MM.1S (cell line): ENCODE data around the gene EIF2D.

Source experiments
- DNase-seq: peaks from one replicate; pipeline ENCODE4 v3.0.0-alpha.2; 2015
- H2AFZ ChIP-seq: fragments of 300-600 bp; sonication (generic); 2 replicates; pipeline ENCODE4 v1.6.0; 2016; ENCODE audit warnings: antibody characterized with exemption, low read length
- H3F3A ChIP-seq: fragments of 300-600 bp; sonication (generic); 2 replicates; pipeline ENCODE4 v1.6.1; 2016; ENCODE audit warnings: mild to moderate bottlenecking, antibody characterized with exemption, low read length, moderate library complexity, mixed read lengths; ENCODE audit not compliant: insufficient read depth
- H3K27ac ChIP-seq: fragments of 300-600 bp; sonication (generic); 2 replicates; pipeline ENCODE4 v1.5.1; 2016; ENCODE audit warnings: mild to moderate bottlenecking, low read length
- H3K27me3 ChIP-seq: fragments of 300-600 bp; sonication (generic); replicated peaks from 2 replicates; pipeline ENCODE4 v1.6.0; 2016; ENCODE audit warnings: low read length; ENCODE audit not compliant: insufficient read depth
- H3K36me3 ChIP-seq: fragments of 300-600 bp; sonication (generic); replicated peaks from 2 replicates; pipeline ENCODE4 v1.6.1; 2016; ENCODE audit warnings: mild to moderate bottlenecking, low read length, mixed read lengths; ENCODE audit not compliant: insufficient read depth
- H3K4me1 ChIP-seq: fragments of 300-600 bp; sonication (generic); 2 replicates; pipeline ENCODE4 v1.6.1; 2016; ENCODE audit warnings: low read length, mixed read lengths
- H3K4me2 ChIP-seq: fragments of 300-600 bp; sonication (generic); 2 replicates; pipeline ENCODE4 v1.6.0; 2016; ENCODE audit warnings: low read depth, low read length
- H3K4me3 ChIP-seq: fragments of 300-600 bp; sonication (generic); 2 replicates; pipeline ENCODE4 v1.5.1; 2016; ENCODE audit warnings: low read length, mixed read lengths
- H3K79me2 ChIP-seq: fragments of 300-600 bp; sonication (generic); 2 replicates; pipeline ENCODE4 v1.6.1; 2016; ENCODE audit warnings: mixed run types, low read length, mixed read lengths
- H3K9ac ChIP-seq: fragments of 300-600 bp; sonication (generic); 2 replicates; pipeline ENCODE4 v1.6.1; 2016; ENCODE audit warnings: low read length, mixed read lengths
- H3K9me2 ChIP-seq: fragments of 300-600 bp; sonication (generic); replicated peaks from 2 replicates; pipeline ENCODE4 v1.6.1; 2016; ENCODE audit warnings: mild to moderate bottlenecking, low read length, mixed read lengths; ENCODE audit not compliant: insufficient read depth
- H3K9me3 ChIP-seq: fragments of 300-600 bp; sonication (generic); replicated peaks from 2 replicates; pipeline ENCODE4 v1.6.1; 2016; ENCODE audit warnings: mild to moderate bottlenecking, low read length, mixed read lengths; ENCODE audit not compliant: insufficient read depth
- H4K20me1 ChIP-seq: fragments of 300-600 bp; sonication (generic); 2 replicates; pipeline ENCODE4 v1.6.1; 2016; ENCODE audit warnings: mild to moderate bottlenecking, low read length, moderate library complexity, mixed read lengths; ENCODE audit not compliant: insufficient read depth
- CTCF ChIP-seq: fragments of 300-600 bp; sonication (generic); IDR thresholded peaks from 2 replicates; pipeline ENCODE4 v1.5.1; 2016; ENCODE audit warnings: antibody characterized with exemption, low read length, mixed read lengths
- EZH2 ChIP-seq: fragments of 300-600 bp; sonication (generic); optimal IDR thresholded peaks from 2 replicates; pipeline ENCODE3; 2017; ENCODE audit warnings: low read depth, mild to moderate bottlenecking, antibody characterized with exemption, low read length, mixed read lengths
- EZH2phosphoT487 ChIP-seq: fragments of 300-600 bp; sonication (generic); IDR thresholded peaks from 2 replicates; pipeline ENCODE4 v1.6.1; 2018; ENCODE audit warnings: antibody characterized with exemption, low read length

The EIF2D gene

GRCh38 chr1:206604861-206605260 lies 7.4 kb downstream of the EIF2D start:
- Histone ChIP-seq H3K4me3 (no peak overlapping the region), H3K79me2 (no peaks in the 10 kb centered on the region), H3K27ac (no peak overlapping the region), H3K4me1 (no peaks in the 10 kb centered on the region), H3K9ac (no peak overlapping the region), H3F3A (0 out of 2 replicates have a peak, but pooled peaks cover 6% of the 10 kb centered on the region), H2AFZ (no peak overlapping the region), H3K9me2 (no peaks in the 10 kb centered on the region), H4K20me1 (no peaks in the 10 kb centered on the region), H3K4me2 (no peak overlapping the region), H3K9me3 (no peaks in the 10 kb centered on the region), H3K36me3 (peaks cover 7% of the 10 kb centered on the region; the same call in 1 of the 2 replicates), H3K27me3 (no peaks in the 10 kb centered on the region)
- no peak for DNase-seq
- TF ChIP-seq EZH2 = no peak
- no peak for TF ChIP-seq CTCF
- no peak for TF ChIP-seq EZH2phosphoT487

GRCh38 chr1:206600527-206600926 lies 11.7 kb downstream of the EIF2D start:
- TF ChIP-seq CTCF (no peak), EZH2 (no peak), EZH2phosphoT487 (no peak)
- Histone ChIP-seq H3K36me3 (peaks cover 7% of the 10 kb centered on the region), H3K9me3 (no peaks in the 10 kb centered on the region), H3K4me2 (no peak overlapping the region), H3K9me2 (no peaks in the 10 kb centered on the region), H2AFZ (no peak overlapping the region), H3K27me3 (no peaks in the 10 kb centered on the region), H3K4me3 (no peak overlapping the region), H3F3A (no peaks in the 10 kb centered on the region), H4K20me1 (no peaks in the 10 kb centered on the region), H3K79me2 (no peaks in the 10 kb centered on the region), H3K9ac (no peak overlapping the region), H3K27ac (no peak overlapping the region), H3K4me1 (no peaks in the 10 kb centered on the region)
- no peak for DNase-seq

GRCh38 chr1:206596319-206596666 lies 16.0 kb downstream of the EIF2D start:
- no peak for DNase-seq
- H4K20me1 ChIP-seq = no peaks in the 10 kb centered on the region
- H3K36me3 ChIP-seq = no peaks in the 10 kb centered on the region; the same call in none of the 2 replicates
- H3K79me2 ChIP-seq = no peaks in the 10 kb centered on the region
- no peak overlapping the region for H3K9ac ChIP-seq
- H3K9me3 ChIP-seq = no peaks in the 10 kb centered on the region
- H3K27ac ChIP-seq = no peak overlapping the region
- no peak overlapping the region for H3K4me3 ChIP-seq
- peaks cover 11% of the 10 kb centered on the region; the same call in 1 of the 2 replicates for H3F3A ChIP-seq
- TF ChIP-seq EZH2phosphoT487 (no peak), EZH2 (no peak), CTCF (no peak)
- H3K27me3 ChIP-seq = no peaks in the 10 kb centered on the region
- no peaks in the 10 kb centered on the region for H3K9me2 ChIP-seq
- no peak overlapping the region for H3K4me2 ChIP-seq
- H3K4me1 ChIP-seq = no peaks in the 10 kb centered on the region
- no peak overlapping the region for H2AFZ ChIP-seq
